ENCODE results near the gene SDF2.

SDF2 gene

DNA sequence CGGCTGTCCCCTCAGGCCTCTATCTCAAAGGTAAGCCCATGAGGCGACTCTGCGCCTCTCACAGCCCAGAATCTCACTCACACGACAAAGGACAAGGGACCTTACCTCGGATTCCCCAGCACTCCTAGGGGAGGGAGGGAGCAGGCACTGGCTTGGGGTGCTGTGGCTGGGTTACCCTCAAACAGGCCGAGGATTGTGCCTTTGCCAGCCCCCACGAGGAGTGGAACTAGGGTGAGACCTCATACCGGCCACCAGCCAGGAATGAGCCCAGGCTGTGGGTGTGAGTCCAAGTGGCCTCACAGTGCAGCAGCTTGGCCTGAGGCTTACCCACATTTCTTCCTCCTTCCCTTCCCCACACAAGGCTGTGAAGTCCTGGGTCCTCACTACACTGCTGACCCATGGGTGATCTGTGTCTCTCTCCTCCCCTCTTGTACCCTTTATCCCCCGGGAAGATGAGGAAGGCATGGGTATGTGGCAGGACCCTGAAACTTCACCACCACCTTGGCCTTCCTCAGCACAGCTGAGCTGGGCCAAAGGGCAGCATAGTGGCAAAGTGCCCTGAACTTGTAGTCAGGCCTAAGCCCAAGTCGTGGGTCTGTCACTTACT lies 44.1 kb upstream of the SDF2 start:
- H3K9ac ChIP-seq: no peak overlapping the region
- TF ChIP-seq, protein P1, sequence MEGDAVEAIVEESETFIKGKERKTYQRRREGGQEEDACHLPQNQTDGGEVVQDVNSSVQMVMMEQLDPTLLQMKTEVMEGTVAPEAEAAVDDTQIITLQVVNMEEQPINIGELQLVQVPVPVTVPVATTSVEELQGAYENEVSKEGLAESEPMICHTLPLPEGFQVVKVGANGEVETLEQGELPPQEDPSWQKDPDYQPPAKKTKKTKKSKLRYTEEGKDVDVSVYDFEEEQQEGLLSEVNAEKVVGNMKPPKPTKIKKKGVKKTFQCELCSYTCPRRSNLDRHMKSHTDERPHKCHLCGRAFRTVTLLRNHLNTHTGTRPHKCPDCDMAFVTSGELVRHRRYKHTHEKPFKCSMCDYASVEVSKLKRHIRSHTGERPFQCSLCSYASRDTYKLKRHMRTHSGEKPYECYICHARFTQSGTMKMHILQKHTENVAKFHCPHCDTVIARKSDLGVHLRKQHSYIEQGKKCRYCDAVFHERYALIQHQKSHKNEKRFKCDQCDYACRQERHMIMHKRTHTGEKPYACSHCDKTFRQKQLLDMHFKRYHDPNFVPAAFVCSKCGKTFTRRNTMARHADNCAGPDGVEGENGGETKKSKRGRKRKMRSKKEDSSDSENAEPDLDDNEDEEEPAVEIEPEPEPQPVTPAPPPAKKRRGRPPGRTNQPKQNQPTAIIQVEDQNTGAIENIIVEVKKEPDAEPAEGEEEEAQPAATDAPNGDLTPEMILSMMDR (IDR thresholded peaks at IDR 0.05): no peak
- no peak overlapping the region for H3K4me2 ChIP-seq (ENCODE audit: low read length)
- H3K79me2 ChIP-seq: no peaks in the 10 kb centered on the region
- H3K4me3 ChIP-seq (ENCODE audit: low read depth, low read length): no peak overlapping the region
- no peak overlapping the region for H3K27ac ChIP-seq
- no peaks in the 10 kb centered on the region for H3K9me3 ChIP-seq (ENCODE audit: control insufficient read depth, low read length)
- no peaks in the 10 kb centered on the region for H3K4me1 ChIP-seq
- no peak overlapping the region for H2AFZ ChIP-seq
- H3K27me3 ChIP-seq (ENCODE audit: control insufficient read depth, insufficient read depth, low read length): no peaks in the 10 kb centered on the region
- H3K36me3 ChIP-seq (ENCODE audit: control insufficient read depth, insufficient read depth, low read length): no peaks in the 10 kb centered on the region

DNA sequence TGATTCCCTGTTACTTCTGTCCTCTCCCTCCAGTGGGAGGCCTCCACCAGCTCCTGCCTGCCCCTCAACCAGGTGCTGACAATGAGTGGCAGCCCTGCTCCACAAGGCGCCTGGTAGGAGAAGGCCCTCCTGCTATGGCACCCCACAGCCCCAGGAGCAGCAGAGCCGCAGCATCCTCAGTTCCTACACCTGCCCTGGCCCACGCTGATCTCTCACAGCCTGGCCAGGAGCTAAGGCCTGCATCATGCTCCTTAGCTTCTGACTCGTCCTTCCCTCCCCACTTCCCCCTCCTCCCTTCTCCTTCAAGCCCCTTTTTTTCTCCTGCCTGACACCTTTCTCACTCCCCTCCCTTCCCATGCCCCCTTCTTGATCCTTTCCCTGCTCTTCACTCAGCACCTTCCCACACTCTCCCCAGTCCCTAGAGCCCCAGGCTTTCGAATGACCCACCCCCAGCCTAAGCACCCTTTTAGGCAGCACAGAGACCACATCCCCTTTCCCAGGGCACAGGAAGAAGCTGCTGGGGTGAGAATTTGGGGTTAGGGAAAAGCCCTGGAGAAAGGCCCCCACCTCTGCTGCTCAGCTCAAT lies 43.5 kb upstream of the SDF2 start:
- Histone ChIP-seq H3K4me3 (ENCODE audit: low read depth, low read length) (no peak overlapping the region), H3K9ac (no peak overlapping the region), H3K4me1 (no peaks in the 10 kb centered on the region), H3K27me3 (ENCODE audit: control insufficient read depth, insufficient read depth, low read length) (no peaks in the 10 kb centered on the region), H3K27ac (no peak overlapping the region), H3K79me2 (no peaks in the 10 kb centered on the region), H2AFZ (no peak overlapping the region), H3K9me3 (ENCODE audit: control insufficient read depth, low read length) (no peaks in the 10 kb centered on the region), H3K36me3 (ENCODE audit: control insufficient read depth, insufficient read depth, low read length) (no peaks in the 10 kb centered on the region), H3K4me2 (ENCODE audit: low read length) (no peak overlapping the region)
- TF ChIP-seq, protein P1 (IDR thresholded peaks at IDR 0.05): no peak

DNA sequence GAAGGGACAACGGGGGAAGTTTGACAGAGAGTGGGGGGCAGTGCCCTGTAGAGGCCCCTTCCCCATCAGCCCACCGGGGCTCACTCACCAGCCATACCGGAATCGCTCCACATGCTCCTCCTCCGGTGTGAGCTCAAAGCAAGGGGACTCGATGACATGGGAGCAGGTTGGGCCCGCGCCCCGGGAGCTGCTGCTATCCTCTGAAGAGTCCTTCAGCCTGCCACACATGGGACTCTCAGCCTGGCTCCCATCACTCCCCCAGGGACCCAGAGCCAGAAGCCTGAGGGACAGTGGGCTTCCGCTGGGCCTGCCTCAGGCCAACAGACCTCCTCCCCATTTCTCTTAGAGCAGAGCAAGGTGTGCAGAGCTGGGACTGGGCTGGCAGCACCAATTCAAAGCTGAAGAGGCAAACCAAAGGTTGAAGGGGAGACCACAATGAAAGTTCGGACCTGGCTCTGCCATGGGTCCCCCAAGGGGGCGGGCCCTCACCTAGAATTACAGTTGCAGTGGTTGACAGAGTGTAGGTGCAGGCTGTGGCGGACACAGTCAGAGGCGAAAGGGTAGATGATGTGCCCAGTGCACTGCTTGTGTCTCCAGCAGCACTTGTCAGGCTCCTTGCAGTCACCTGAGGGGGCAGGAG lies 42.6 kb upstream of the SDF2 start:
- H3K36me3 ChIP-seq (ENCODE audit: control insufficient read depth, insufficient read depth, low read length): no peaks in the 10 kb centered on the region
- no peak overlapping the region for H3K9ac ChIP-seq
- no peaks in the 10 kb centered on the region for H3K4me1 ChIP-seq
- H3K9me3 ChIP-seq (ENCODE audit: control insufficient read depth, low read length): no peaks in the 10 kb centered on the region
- no peaks in the 10 kb centered on the region for H3K27me3 ChIP-seq (ENCODE audit: control insufficient read depth, insufficient read depth, low read length)
- H3K4me2 ChIP-seq (ENCODE audit: low read length): no peak overlapping the region
- H3K79me2 ChIP-seq: no peaks in the 10 kb centered on the region
- H3K27ac ChIP-seq: no peak overlapping the region
- H3K4me3 ChIP-seq (ENCODE audit: low read depth, low read length): no peak overlapping the region
- no peak overlapping the region for H2AFZ ChIP-seq
- TF ChIP-seq, protein P1 (IDR thresholded peaks at IDR 0.05): no peak

DNA sequence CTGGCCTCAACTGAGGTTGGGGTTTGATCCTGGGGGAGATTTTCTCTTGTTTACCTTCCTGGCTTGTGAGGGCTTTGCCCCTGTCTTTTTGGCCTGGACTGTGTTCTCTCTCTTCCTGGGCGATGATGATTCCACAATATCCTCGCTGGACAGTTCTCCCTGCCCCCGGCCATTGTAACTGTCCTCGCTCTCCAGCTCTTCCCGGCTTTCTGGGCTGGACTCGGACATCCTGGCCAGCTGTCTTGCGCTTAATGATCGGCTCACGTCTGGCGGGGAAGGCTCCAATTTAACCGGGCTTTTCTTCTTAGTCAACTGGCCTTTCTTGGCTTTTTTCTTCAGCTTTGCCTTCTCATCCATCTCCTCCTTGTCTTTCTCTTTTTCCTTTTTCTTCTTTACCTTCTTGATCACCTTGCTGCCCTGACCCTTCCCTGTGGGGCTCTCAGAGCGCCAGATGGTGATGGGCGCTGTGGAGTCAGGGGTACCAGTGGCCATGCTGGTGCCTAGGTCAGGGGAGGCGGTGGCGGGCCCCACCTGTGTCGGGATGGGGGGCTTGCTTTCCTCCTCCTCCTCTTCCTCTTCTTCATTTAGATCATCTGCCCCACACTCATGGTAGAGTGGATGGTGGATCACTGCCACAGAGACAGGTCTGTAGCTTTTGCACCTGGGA lies 42.0 kb upstream of the SDF2 start:
- no peak overlapping the region for H2AFZ ChIP-seq
- no peaks in the 10 kb centered on the region for H3K27me3 ChIP-seq (ENCODE audit: control insufficient read depth, insufficient read depth, low read length)
- H3K27ac ChIP-seq: no peak overlapping the region
- H3K79me2 ChIP-seq: no peaks in the 10 kb centered on the region
- no peaks in the 10 kb centered on the region for H3K36me3 ChIP-seq (ENCODE audit: control insufficient read depth, insufficient read depth, low read length)
- H3K4me2 ChIP-seq (ENCODE audit: low read length): no peak overlapping the region
- TF ChIP-seq, protein P1 (IDR thresholded peaks at IDR 0.05): no peak
- no peaks in the 10 kb centered on the region for H3K4me1 ChIP-seq
- H3K9ac ChIP-seq: no peak overlapping the region
- no peak overlapping the region for H3K4me3 ChIP-seq (ENCODE audit: low read depth, low read length)
- H3K9me3 ChIP-seq (ENCODE audit: control insufficient read depth, low read length): no peaks in the 10 kb centered on the region
